Uterus (tissue), 4 donors: ENCODE measurements around the gene ZGPAT. TPM values are rescaled to one million over a fixed set of nuclear protein-coding genes. Genes with fewer than 3 reads are reported as not detected.

Source experiments
- DNase-seq, 2 donors: peaks; one replicate each; pipeline ENCODE4 v3.0.0-alpha.2; 2019 to 2020
- H3K27ac ChIP-seq, 2 donors: fragments of 200-600 bp; sonication (generic); 1 replicate in 1 of 2; 2 replicates in 1 of 2; pipeline ENCODE4 v1.5.1; 2016 to 2018
- H3K27me3 ChIP-seq, 2 donors: fragments of 200-600 bp; sonication (generic); one replicate each; pipeline ENCODE4 v1.5.1; 2018 to 2019; ENCODE audit warnings: control low read depth in 1 of 2
- H3K36me3 ChIP-seq, 2 donors: fragments of 200-600 bp; sonication (generic); one replicate each; pipeline ENCODE4 v1.5.1; 2019; ENCODE audit warnings: control low read depth in 1 of 2
- H3K4me1 ChIP-seq, 2 donors: fragments of 200-600 bp; sonication (generic); one replicate each; pipeline ENCODE4 v1.5.1; 2018 to 2019; ENCODE audit warnings: control low read depth in 1 of 2
- H3K4me3 ChIP-seq, 2 donors: fragments of 200-600 bp; sonication (generic); 1 replicate in 1 of 2; 2 replicates in 1 of 2; pipeline ENCODE4 v1.5.1; 2018 to 2019; ENCODE audit warnings: mild to moderate bottlenecking in 1 of 2
- H3K9me3 ChIP-seq, 2 donors: fragments of 200-600 bp; sonication (generic); one replicate each; pipeline ENCODE4 v1.5.1; 2019; ENCODE audit warnings: control low read depth in 1 of 2
- POLR2A ChIP-seq, 2 donors: fragments of 450-650 bp; IDR thresholded peaks; one replicate each; pipeline ENCODE4 v1.6.1; 2016; ENCODE audit warnings: antibody characterized with exemption in 2 of 2, mild to moderate bottlenecking in 1 of 2, moderate library complexity in 1 of 2
- intact Hi-C: fragments of 100-400 bp; cut with DNase I; formaldehyde crosslinking; loops from one replicate; pipeline ENCODE4 v1.15.1; 2023; ENCODE audit warnings: low total_unique reads
- total RNA-seq, 4 donors: library from RNA; depleted of rRNA in 3 of 4; stranded (reverse); fragments of >200 nt in 3 of 4; gene quantifications; one replicate each; pipeline versions ENCODE4 v1.1.0 to v1.2.4, GENCODE V29; 2014 to 2023
- TF ChIP-seq, protein P1 (sequence below), 4 experiments: fragments of 200-600 bp in 2 of 4; fragments of 450-650 bp in 2 of 4; sonication (generic) in 2 of 4; IDR thresholded peaks; one replicate each; pipeline ENCODE4 v1.5.1; 2016 to 2019; ENCODE audit warnings: antibody characterized with exemption in 4 of 4, mild to moderate bottlenecking in 2 of 4, moderate library complexity in 1 of 4
- donor health status: DM: yes; HTN: yes; CAD: no.

The ZGPAT gene
- total RNA-seq, 4 donors from 2014 or later, result 1.5 to 37.9 (median 15.3) TPM

DNA sequence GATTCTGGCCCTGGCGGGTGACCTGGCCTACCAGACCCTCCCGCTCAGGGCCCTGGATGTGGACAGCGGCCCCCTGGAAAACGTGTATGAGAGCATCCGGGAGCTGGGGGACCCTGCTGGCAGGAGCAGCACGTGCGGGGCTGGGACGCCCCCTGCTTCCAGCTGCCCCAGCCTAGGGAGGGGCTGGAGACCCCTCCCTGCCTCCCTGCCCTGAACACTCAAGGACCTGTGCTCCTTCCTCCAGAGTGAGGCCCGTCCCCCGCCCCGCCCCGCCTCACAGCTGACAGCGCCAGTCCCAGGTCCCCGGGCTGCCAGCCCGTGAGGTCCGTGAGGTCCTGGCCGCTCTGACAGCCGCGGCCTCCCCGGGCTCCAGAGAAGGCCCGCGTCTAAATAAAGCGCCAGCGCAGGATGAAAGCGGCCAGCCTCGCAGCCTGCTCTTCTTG is 30.9 kb downstream of the ZGPAT start:
- intact Hi-C loops, result no loop called here
- peak; percentile 57 to 68 for DNase-seq
- Histone ChIP-seq H3K27me3 (no peaks in the 10 kb centered on the region), H3K4me3 (peak overlapping the region; percentile 30 to 47), H3K4me1 (peaks cover 0 to 30% of the 10 kb centered on the region in 2 donors), H3K27ac (peak overlapping the region; percentile 84 to 94), H3K36me3 (no peaks in the 10 kb centered on the region), H3K9me3 (no peaks in the 10 kb centered on the region)
- TF ChIP-seq POLR2A (IDR thresholded peaks at IDR 0.05), result no peak
- TF ChIP-seq, protein P1, sequence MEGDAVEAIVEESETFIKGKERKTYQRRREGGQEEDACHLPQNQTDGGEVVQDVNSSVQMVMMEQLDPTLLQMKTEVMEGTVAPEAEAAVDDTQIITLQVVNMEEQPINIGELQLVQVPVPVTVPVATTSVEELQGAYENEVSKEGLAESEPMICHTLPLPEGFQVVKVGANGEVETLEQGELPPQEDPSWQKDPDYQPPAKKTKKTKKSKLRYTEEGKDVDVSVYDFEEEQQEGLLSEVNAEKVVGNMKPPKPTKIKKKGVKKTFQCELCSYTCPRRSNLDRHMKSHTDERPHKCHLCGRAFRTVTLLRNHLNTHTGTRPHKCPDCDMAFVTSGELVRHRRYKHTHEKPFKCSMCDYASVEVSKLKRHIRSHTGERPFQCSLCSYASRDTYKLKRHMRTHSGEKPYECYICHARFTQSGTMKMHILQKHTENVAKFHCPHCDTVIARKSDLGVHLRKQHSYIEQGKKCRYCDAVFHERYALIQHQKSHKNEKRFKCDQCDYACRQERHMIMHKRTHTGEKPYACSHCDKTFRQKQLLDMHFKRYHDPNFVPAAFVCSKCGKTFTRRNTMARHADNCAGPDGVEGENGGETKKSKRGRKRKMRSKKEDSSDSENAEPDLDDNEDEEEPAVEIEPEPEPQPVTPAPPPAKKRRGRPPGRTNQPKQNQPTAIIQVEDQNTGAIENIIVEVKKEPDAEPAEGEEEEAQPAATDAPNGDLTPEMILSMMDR (IDR thresholded peaks at IDR 0.05), result no peak

DNA sequence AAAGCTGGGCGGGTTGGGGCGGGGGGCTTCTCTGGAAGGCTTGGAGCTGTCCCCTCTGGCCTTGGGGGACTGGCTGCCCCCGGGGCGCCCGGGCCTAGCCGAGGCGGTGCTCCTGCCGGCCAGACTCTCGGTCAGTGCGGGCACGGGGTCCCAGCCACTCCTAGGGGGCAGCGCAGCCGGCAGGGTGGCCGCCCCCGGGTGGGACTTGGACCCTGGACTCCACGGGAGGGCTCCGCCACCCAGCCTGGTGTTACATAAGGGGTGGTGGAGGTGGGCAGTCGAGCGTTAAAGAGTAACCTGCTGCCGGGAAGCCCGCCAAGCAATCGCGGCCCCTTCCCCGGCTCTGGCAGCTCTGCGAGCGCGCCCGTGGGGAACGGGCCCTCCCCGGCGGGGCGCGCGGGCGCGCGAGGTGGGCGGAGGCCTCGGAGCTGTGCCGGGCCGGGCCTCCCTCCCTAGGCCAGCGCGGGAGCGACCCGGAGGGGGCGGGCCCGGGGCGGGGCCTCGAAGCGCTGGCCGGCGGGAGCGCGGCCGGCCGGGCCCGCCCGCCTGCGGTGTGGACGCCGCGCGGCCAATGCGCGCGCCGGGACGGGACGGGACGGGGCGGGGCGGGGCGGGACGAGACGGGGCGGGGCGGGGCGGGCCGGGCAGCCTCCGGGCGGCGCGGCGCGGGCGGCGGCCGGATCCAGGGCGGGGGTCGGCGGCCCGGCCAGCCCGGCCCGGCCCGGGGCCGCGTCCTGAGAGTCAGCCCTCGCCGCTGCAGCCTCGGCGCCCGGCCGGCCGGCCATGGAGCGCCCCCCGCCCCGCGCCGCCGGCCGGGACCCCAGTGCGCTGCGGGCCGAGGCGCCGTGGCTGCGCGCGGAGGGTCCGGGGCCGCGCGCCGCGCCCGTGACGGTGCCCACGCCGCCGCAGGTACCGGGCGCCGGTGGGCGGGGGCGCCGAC is 31.6 kb downstream of the ZGPAT start, which contains the start of gene SLC2A4RG:
Gene SLC2A4RG (plus strand): TSS at position 647 of the 940 bp plus-strand sequence. CDS start 137 bp downstream, at position 784.
- DNase-seq, result peak; percentile 72 to 85
- peak within 1 kb of the TSS; percentile 55 to 77 for H3K4me3 ChIP-seq
- intact Hi-C loops, result no loop called here
- H3K9me3 ChIP-seq, result no peaks in the 10 kb centered on the region
- no peaks in the 10 kb centered on the region for H3K27me3 ChIP-seq
- no peak for TF ChIP-seq POLR2A (IDR thresholded peaks at IDR 0.05)
- TF ChIP-seq, protein P1 (IDR thresholded peaks at IDR 0.05), result no peak
- H3K4me1 ChIP-seq, result peaks cover 0 to 30% of the 10 kb centered on the region in 2 donors
- peak within 1 kb of the TSS; percentile 88 to 94 for H3K27ac ChIP-seq
- no peaks in the 10 kb centered on the region for H3K36me3 ChIP-seq

DNA sequence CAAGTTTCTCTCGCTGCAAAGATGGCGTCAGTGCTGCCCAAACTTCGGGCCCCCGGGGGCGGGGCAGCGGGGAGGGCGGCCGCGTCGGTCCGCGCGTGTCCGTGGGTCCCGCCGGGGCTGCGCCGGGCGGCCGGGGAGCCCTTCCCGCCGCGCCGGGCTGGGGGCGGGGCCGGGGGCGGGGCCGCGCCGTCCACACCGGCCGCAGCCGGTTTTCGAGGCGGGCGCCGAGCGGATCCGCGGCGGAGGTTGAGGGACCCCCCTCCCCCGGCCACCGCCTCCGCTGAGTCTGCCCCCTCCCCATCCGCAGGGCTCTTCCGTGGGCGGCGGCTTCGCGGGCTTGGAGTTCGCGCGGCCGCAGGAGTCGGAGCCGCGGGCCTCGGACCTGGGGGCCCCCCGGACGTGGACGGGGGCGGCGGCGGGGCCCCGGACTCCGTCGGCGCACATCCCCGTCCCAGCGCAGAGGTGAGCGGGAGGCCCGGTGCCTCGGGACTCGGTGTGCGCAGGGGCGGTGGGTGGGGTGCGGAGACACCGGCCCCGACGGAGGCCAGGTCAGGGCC is 32.3 kb downstream of the ZGPAT start:
- intact Hi-C loops, result no loop called here
- Histone ChIP-seq H3K27me3 (no peaks in the 10 kb centered on the region), H3K36me3 (no peaks in the 10 kb centered on the region), H3K9me3 (no peaks in the 10 kb centered on the region), H3K27ac (peak overlapping the region; percentile 88 to 92), H3K4me1 (peaks cover 0 to 30% of the 10 kb centered on the region in 2 donors), H3K4me3 (peak overlapping the region; percentile 55 to 77)
- peak; percentile 43 to 75 for DNase-seq
- TF ChIP-seq, protein P1 (IDR thresholded peaks at IDR 0.05), result no peak
- no peak for TF ChIP-seq POLR2A (IDR thresholded peaks at IDR 0.05)

DNA sequence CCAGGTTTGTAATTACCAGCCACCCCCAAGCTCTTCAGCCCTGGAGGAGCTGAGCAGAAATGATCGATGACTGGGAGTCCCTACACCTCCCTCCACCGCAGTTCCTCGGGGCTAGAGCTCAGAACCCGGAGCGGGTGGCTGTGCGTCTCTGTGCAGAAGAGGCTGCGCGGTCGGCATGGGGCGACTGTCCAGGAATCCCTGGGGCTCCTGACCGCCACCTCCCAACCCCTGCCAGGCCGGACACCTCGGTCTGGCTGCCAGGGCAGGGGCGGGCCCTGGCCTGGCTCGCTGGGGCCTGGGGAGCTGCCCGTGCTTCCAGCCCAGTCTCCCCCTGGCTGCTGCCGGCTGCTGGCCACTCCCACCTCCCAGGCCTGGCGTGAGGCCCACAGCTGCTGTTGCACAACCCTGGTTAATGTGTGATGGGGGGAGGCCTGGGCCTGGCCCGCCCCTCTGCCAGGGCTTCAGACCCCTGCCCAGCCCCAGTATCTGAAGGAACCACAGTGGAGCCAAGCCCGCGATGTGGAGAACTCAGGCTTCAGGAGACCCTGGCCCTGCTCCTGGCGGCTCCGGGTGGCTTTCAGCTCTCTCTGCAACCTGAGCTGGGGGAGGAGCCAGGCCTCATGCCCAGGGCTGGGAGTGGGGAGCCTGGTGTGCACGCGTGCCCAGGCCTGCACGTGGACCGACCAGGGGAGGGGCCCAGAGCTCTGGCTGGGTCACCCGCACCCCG is 33.0 kb downstream of the ZGPAT start:
- no peaks in the 10 kb centered on the region for H3K9me3 ChIP-seq
- no peaks in the 10 kb centered on the region for H3K36me3 ChIP-seq
- no peaks in the 10 kb centered on the region for H3K27me3 ChIP-seq
- TF ChIP-seq, protein P1 (IDR thresholded peaks at IDR 0.05), result peak; percentile 22 to 49 (median 36)
- TF ChIP-seq POLR2A (IDR thresholded peaks at IDR 0.05), result peak in 1 of 2 donors; percentile 51
- intact Hi-C loops, result no loop called here
- peak; percentile 96 to 98 for DNase-seq
- peak overlapping the region; percentile 88 to 92 for H3K27ac ChIP-seq
- H3K4me1 ChIP-seq, result peaks cover 0 to 30% of the 10 kb centered on the region in 2 donors
- H3K4me3 ChIP-seq, result peak overlapping the region; percentile 55 to 77
